ENCODE measurements around the gene GYG2. TPM values are rescaled to one million over a fixed set of nuclear protein-coding genes. Genes with fewer than 3 reads are reported as not detected.
"Not testable (repeated sequence)": the region's sequence is repeated elsewhere in the genome, so short reads cannot be mapped to it uniquely, and the experiment has no call there.

Gene GYG2
- polyA plus RNA-seq, 1 donor from 2014 or later, result not detected

DNA sequence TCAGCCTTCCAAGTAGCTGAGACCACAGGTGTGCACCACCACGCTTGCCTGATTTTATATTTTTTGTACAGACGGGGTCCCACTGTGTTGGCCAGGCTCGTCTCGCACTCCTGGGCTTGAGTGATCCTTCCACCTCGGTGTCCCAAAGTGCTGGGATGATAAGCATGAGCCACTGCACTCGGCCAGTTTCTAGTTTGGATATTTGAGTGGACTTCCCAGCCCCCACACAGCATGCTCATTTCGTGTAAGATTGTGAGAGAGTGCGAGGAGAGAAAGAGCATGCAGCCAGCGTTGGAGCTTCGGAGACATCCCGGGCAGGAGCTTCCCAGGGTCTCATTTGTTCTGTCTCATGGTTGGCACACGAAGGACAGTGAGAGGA, 68.6 kb downstream of the GYG2 start:
- Mint-ChIP-seq H3K27me3 (peaks cover 5% of the 10 kb centered on the region), H3K27ac (no peak overlapping the region), H3K9me3 (peaks cover 0 to 4% (median 0%) of the 10 kb centered on the region in 3 donors), H3K36me3 (no peaks in the 10 kb centered on the region), H3K4me1 (peaks cover 0 to 9% (median 2%) of the 10 kb centered on the region in 3 donors), H3K4me3 (no peak overlapping the region)

DNA sequence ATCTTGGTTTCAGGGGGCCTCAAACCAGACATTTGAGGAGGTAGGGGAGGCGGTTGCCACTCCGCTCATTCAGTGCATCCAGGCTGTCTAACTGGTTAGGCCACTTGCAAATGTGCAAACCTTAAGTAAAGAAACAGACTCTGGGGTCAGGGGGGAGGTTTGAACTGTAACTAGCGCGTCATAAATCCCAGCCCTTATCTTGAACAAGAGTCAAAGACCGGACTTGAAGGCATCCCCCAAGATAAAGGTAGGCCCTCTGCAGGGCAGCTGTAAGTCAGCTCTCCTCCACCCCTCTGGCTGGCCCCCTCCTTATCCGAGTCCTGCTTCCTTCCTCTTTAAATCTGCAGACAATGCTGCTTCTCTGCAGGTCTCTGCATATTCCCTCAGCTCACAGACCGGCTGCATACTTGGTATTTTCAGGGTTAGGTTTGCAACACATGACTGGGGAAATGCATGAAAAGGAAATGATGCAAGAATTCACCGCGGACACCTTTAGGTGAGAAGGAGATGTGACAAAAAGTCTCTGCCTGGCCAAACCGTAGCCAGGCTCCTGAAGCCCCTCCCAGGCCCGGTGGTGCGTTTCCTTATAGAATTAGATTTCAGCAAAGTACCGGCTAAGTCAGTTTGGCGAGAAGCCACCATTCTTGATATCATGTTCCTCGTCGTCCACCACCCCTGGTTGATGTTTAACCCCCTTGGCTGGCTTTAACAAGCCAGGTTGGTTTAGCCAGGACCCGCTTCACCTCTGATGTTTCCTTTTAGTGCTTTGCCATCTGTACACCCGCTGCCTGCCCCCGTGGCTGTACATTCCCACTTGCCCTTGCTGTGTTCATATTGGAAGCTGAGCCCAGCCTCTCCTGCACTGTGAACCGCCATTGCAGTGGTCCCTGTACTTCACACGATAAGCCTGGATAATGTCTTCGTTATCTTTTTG, 69.2 kb downstream of the GYG2 start:
- H3K27me3 Mint-ChIP-seq, H3K36me3 Mint-ChIP-seq, H3K9me3 Mint-ChIP-seq, H3K4me1 Mint-ChIP-seq, H3K27ac Mint-ChIP-seq: not testable (repeated sequence)
- peak overlapping the region in 1 of 4 donors; percentile 41 for H3K4me3 Mint-ChIP-seq

GRCh38 chrX:2898846-2899512, 70.2 kb downstream of the GYG2 start:
- H3K36me3 Mint-ChIP-seq, result no peaks in the 10 kb centered on the region
- peak overlapping the region in 1 of 4 donors; percentile 5 for H3K4me3 Mint-ChIP-seq
- no peak overlapping the region for H3K27ac Mint-ChIP-seq
- peaks cover 0 to 9% (median 0%) of the 10 kb centered on the region in 3 donors for H3K4me1 Mint-ChIP-seq
- peaks cover 5% of the 10 kb centered on the region for H3K27me3 Mint-ChIP-seq
- peaks cover 2 to 8% (median 5%) of the 10 kb centered on the region in 3 donors for H3K9me3 Mint-ChIP-seq

DNA sequence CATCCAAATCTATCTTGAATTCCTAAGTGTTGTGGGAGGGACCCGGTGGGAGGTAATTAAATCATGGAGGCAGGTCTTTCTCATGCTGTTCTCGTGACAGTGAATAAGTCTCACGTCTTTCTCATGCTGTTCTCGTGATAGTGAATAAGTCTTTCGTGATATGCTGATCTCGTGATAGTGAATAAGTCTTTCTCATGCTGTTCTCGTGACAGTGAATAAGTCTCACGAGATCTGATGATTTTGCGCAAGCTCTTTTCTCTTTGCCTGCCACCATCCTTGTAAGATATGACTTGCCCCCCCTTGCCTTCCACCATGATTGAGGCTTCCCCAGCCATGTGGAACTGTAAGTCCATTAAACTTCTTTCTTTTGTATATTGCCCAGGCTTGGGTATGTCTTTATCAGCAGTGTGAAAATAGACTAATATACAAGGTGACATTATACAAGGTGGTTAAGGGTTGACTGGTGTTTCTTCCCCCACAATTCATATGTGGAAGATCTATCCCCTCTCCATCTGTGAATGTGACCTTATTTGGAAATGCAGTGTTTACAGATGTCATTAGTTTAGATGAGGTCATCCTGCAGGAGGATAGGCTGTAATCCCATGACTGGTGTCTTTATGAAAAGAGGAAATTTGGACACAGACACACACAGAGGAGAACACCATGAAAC, 72.8 kb downstream of the GYG2 start:
- Mint-ChIP-seq H3K4me1 (peaks cover 0 to 9% (median 0%) of the 10 kb centered on the region in 3 donors), H3K27ac (no peak overlapping the region), H3K4me3 (no peak overlapping the region), H3K27me3 (peaks cover 5% of the 10 kb centered on the region), H3K9me3 (peaks cover 4 to 14% (median 7%) of the 10 kb centered on the region in 3 donors), H3K36me3 (no peaks in the 10 kb centered on the region)

DNA sequence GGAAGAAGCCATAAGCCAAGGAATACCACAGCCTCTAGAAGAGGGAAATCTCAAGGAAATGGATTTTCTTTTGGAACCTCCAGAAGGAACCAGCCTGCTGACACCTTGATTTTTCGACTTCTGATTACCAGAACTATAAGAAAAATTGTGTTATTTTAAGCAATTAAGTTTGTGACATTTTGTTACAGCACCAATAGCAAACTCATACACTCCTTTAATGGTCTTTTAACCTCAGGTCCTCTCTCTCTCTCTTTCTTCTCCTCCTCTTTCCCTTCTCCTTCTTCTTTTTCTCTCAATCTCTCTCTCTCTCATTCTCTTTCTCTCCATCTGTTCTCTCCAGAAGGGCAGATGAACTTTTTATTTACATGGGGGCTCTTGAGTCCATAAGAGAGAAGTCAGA, 74.1 kb downstream of the GYG2 start:
- Mint-ChIP-seq H3K4me3 (no peak overlapping the region), H3K36me3 (peaks cover under 1% of the 10 kb centered on the region), H3K27me3 (peaks cover 5% of the 10 kb centered on the region), H3K27ac (no peak overlapping the region), H3K4me1 (peaks cover 0 to 7% (median 0%) of the 10 kb centered on the region in 3 donors), H3K9me3 (peaks cover 4 to 14% (median 7%) of the 10 kb centered on the region in 3 donors)

DNA sequence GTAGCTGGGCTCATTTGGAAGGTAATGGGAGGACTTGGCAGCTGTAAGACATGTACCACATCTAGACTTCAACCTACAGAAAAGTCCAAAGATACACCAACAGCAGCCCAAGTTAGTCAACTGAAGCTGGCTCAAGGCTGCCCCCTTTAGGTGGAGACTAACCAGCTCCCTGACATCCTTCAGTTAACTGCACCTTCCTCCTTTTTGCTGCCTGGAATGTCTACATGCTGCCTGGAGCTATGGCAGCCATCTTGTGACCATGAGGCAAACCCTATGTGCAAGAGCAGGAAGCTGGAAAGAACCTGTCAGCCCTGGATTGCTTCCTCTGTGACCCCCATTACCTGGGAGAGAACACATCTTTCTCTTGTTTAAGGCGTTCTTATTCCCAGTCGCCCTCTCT, 74.6 kb downstream of the GYG2 start:
- Mint-ChIP-seq H3K4me3 (no peak overlapping the region), H3K9me3 (peaks cover 6 to 14% (median 7%) of the 10 kb centered on the region in 3 donors), H3K36me3 (peaks cover 6% of the 10 kb centered on the region), H3K4me1 (peaks cover 0 to 3% (median 0%) of the 10 kb centered on the region in 3 donors), H3K27ac (no peak overlapping the region), H3K27me3 (peaks cover 6% of the 10 kb centered on the region)

DNA sequence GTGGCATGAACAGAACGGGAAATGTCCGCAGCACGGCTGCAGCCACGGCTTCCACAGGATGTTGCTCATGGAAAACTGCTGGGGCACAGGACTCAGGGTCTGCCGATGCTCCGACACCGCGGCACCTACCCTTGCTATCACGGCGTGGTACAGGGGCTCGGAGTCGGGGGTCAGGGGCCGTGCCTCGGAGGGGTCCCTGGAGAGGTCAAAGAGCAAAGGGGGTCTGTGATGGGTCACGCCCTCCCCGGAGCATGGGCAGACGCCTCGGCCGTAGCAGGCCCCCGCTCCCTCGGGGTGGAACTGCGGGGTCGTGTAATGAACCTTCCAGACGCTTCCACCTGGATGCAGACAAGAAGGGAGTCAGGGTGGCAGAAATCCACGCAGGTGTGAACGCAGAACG, 78.6 kb downstream of the GYG2 start:
- Mint-ChIP-seq H3K4me1 (no peaks in the 10 kb centered on the region), H3K27me3 (peaks cover 4% of the 10 kb centered on the region), H3K27ac (no peak overlapping the region), H3K36me3 (peaks cover 8% of the 10 kb centered on the region), H3K4me3 (no peak overlapping the region), H3K9me3 (peaks cover 6 to 14% (median 7%) of the 10 kb centered on the region in 3 donors)

DNA sequence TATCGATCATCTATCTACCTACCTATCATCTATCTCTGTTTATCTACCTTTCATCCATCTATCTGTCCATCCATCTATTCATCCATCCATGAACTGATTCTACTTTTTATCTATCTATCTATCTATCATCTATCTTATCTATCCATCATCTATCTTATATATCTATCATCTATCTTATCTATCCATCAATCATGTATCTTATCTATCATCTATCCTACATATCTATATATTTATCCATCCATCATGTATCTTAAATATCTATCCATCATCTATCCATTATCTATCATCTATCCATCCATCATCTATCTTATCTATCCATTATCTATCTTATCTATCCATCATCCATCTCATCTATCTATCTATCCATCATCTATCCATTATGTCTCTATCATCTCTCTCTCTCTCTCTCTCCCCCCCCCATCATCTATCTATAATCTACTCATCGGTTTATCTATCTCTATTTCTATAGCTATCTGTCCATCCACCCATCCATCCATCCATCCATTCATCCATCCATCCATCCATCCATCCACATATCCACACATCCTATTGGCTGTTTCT, 79.5 kb downstream of the GYG2 start:
- peaks cover 8% of the 10 kb centered on the region for H3K36me3 Mint-ChIP-seq
- peaks cover 4 to 6% (median 4%) of the 10 kb centered on the region in 3 donors for H3K9me3 Mint-ChIP-seq
- peaks cover 2% of the 10 kb centered on the region for H3K27me3 Mint-ChIP-seq
- H3K4me3 Mint-ChIP-seq, result peak overlapping the region in 1 of 4 donors; percentile 6
- H3K27ac Mint-ChIP-seq, result no peak overlapping the region
- H3K4me1 Mint-ChIP-seq, result no peaks in the 10 kb centered on the region

DNA sequence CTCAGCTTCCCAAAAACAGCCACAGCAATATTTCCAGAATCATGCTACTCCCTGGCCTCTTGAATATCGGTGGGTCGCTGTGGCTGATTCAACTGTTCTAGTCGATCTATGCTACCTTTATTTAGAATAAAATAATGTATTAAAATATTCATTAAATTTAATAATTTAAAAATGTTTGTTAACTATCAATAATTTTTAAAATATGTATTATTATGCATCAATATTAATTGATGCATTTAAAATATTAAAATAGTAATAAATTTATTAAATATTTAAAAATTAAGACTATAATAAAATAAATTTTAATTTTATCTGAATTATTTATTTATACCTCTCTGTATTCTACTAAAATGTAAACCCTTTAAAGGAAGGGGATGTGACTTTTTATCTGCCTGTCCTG, 81.4 kb downstream of the GYG2 start:
- Mint-ChIP-seq H3K36me3 (peaks cover 11% of the 10 kb centered on the region), H3K4me1 (no peaks in the 10 kb centered on the region), H3K9me3 (peaks cover 2 to 4% (median 2%) of the 10 kb centered on the region in 3 donors), H3K27me3 (peaks cover 2% of the 10 kb centered on the region), H3K4me3 (no peak overlapping the region), H3K27ac (no peak overlapping the region)

- Mint-ChIP-seq H3K9me3 (peaks cover 0 to 4% (median 4%) of the 10 kb centered on the region in 3 donors), H3K27ac (no peak overlapping the region), H3K27me3 (no peaks in the 10 kb centered on the region), H3K4me3 (no peak overlapping the region), H3K36me3 (peaks cover 12% of the 10 kb centered on the region), H3K4me1 (no peaks in the 10 kb centered on the region)
Observed at GRCh38 chrX:2913118-2913517, 84.4 kb downstream of the GYG2 start.

GRCh38 chrX:2917767-2918166, 89.0 kb downstream of the GYG2 start:
- Mint-ChIP-seq H3K4me3 (no peak overlapping the region), H3K4me1 (no peaks in the 10 kb centered on the region), H3K27ac (no peak overlapping the region), H3K27me3 (no peaks in the 10 kb centered on the region), H3K36me3 (peaks cover 10% of the 10 kb centered on the region), H3K9me3 (peaks cover 0 to 4% (median 2%) of the 10 kb centered on the region in 3 donors)

GRCh38 chrX:2921193-2921592, 92.5 kb downstream of the GYG2 start:
- Mint-ChIP-seq H3K27ac (no peak overlapping the region), H3K9me3 (peaks cover 0 to 4% (median 2%) of the 10 kb centered on the region in 3 donors), H3K36me3 (peaks cover 7% of the 10 kb centered on the region), H3K4me1 (peaks cover 0 to 2% (median 0%) of the 10 kb centered on the region in 3 donors), H3K27me3 (no peaks in the 10 kb centered on the region), H3K4me3 (no peak overlapping the region)

- Mint-ChIP-seq H3K36me3 (peaks cover 3% of the 10 kb centered on the region), H3K27ac (no peak overlapping the region), H3K4me3 (no peak overlapping the region), H3K4me1 (peaks cover 0 to 2% (median 0%) of the 10 kb centered on the region in 3 donors), H3K27me3 (no peaks in the 10 kb centered on the region), H3K9me3 (no peaks in the 10 kb centered on the region)
Observed at GRCh38 chrX:2921750-2922149, 93.0 kb downstream of the GYG2 start.

GRCh38 chrX:2924151-2924550, 95.4 kb downstream of the GYG2 start:
- Mint-ChIP-seq H3K4me3 (no peak overlapping the region), H3K27me3 (no peaks in the 10 kb centered on the region), H3K36me3 (peaks cover 2% of the 10 kb centered on the region), H3K9me3 (no peaks in the 10 kb centered on the region), H3K27ac (no peak overlapping the region), H3K4me1 (peaks cover 0 to 4% (median 0%) of the 10 kb centered on the region in 3 donors)

DNA sequence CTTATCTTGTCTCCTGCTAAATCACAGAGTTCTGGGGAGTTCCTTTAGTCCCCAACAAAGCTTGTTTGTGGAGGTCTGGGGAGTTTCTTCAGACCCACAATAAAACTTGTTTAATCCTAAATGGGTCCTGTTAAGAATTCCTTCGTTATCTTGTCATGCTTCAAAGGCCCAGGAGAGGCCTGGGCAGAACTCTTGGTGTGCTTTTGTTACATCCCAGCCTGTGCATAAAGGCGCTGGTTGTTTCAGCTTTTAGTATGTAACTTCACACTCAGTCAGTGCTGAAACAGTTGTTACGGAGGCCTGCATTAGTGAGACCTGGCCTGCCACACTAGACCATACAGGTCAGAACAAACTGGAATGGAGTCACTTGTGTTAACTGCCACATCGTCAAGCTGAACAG, 97.5 kb downstream of the GYG2 start:
- not testable (repeated sequence) for H3K36me3 Mint-ChIP-seq, H3K9me3 Mint-ChIP-seq, H3K27me3 Mint-ChIP-seq, H3K4me1 Mint-ChIP-seq
- Mint-ChIP-seq H3K4me3 (peak overlapping the region in 2 of 4 donors; percentile 39 to 75), H3K27ac (peak overlapping the region in 2 of 3 donors; percentile 19 to 74)

Data from IgD-negative memory B cell (primary cell).